Keratinocyte (primary cell): ENCODE results near the gene APOL1. TPM values are rescaled to one million over a fixed set of nuclear protein-coding genes. Genes with fewer than 3 reads are reported as not detected.

Experiments
- DNase-seq: peaks from one replicate; pipeline ENCODE4 v3.0.0-alpha.2; 2011; ENCODE audit warnings: low read depth, missing footprints, low spot score
- FAIRE-seq: peaks from 2 replicates; lab custom pipeline; 2011; peaks lifted over from hg19 to GRCh38; lab: Jason Lieb, UNC
- H2AFZ ChIP-seq: 2 replicates; pipeline ENCODE4 v1.6.0; 2012; ENCODE audit warnings: low read length, control low read depth, inconsistent platforms; ENCODE audit not compliant: control insufficient read depth
- H3K27ac ChIP-seq: 2 replicates; pipeline ENCODE4 v1.5.1; 2011; ENCODE audit warnings: low read length; ENCODE audit not compliant: control insufficient read depth, insufficient read depth
- H3K27me3 ChIP-seq: 3 replicates; pipeline ENCODE4 v1.6.0; 2011; ENCODE audit warnings: low read length; ENCODE audit not compliant: control insufficient read depth, insufficient read depth; ENCODE audit errors: extremely low read depth
- H3K36me3 ChIP-seq, 2 experiments: 2 replicates in 1 of 2; 3 replicates in 1 of 2; pipeline ENCODE4 v1.5.1; 2011; ENCODE audit warnings: low read length in 2 of 2, mild to moderate bottlenecking in 1 of 2; ENCODE audit not compliant: control insufficient read depth in 2 of 2, insufficient read depth in 2 of 2; ENCODE audit errors: extremely low read depth in 1 of 2
- H3K4me1 ChIP-seq: 3 replicates; pipeline ENCODE4 v1.5.1; 2011; ENCODE audit warnings: low read length; ENCODE audit not compliant: control insufficient read depth, insufficient read depth; ENCODE audit errors: extremely low read depth
- H3K4me2 ChIP-seq: 3 replicates; pipeline ENCODE4 v1.6.0; 2011; ENCODE audit warnings: low read depth, low read length; ENCODE audit not compliant: control insufficient read depth, insufficient read depth; ENCODE audit errors: extremely low read depth
- H3K4me3 ChIP-seq, 3 experiments: fragments of 200-600 bp in 1 of 3; sonication (generic) in 1 of 3; 2 replicates in 2 of 3; 3 replicates in 1 of 3; pipeline ENCODE4 v1.5.1; 2011 to 2016; ENCODE audit warnings: low read length in 3 of 3, mild to moderate bottlenecking in 3 of 3, control low read depth in 2 of 3, inconsistent platforms in 1 of 3, low read depth in 1 of 3, mixed read lengths in 1 of 3, mixed run types in 1 of 3, moderate library complexity in 1 of 3; ENCODE audit not compliant: control insufficient read depth in 2 of 3, insufficient read depth in 2 of 3; ENCODE audit errors: extremely low read depth in 1 of 3
- H3K79me2 ChIP-seq: 2 replicates; pipeline ENCODE4 v1.6.0; 2012; ENCODE audit warnings: low read length; ENCODE audit not compliant: control insufficient read depth, insufficient read depth
- H3K9ac ChIP-seq: 3 replicates; pipeline ENCODE4 v1.6.0; 2011; ENCODE audit warnings: low read length; ENCODE audit not compliant: control insufficient read depth, insufficient read depth; ENCODE audit errors: extremely low read depth
- H3K9me1 ChIP-seq: 3 replicates; pipeline ENCODE4 v1.6.0; 2011; ENCODE audit warnings: low read length; ENCODE audit not compliant: control insufficient read depth, insufficient read depth; ENCODE audit errors: extremely low read depth
- H3K9me3 ChIP-seq: 2 replicates; pipeline ENCODE4 v1.5.1; 2012; ENCODE audit warnings: low read depth, low read length; ENCODE audit not compliant: control insufficient read depth
- H4K20me1 ChIP-seq: 3 replicates; pipeline ENCODE4 v1.6.0; 2011; ENCODE audit warnings: low read length; ENCODE audit not compliant: control insufficient read depth, insufficient read depth; ENCODE audit errors: extremely low read depth
- CTCF ChIP-seq, 3 experiments: IDR thresholded peaks in 1 of 3; conservative IDR thresholded peaks in 1 of 3; optimal IDR thresholded peaks in 1 of 3; 2 replicates in 2 of 3; 3 replicates in 1 of 3; pipeline versions ENCODE3 to v1.5.1; 2011; ENCODE audit warnings: low read length in 3 of 3, mild to moderate bottlenecking in 3 of 3, moderate library complexity in 2 of 3, control low read depth in 1 of 3, inconsistent platforms in 1 of 3; ENCODE audit not compliant: insufficient read depth in 2 of 3; ENCODE audit errors: extremely low read depth in 1 of 3
- EZH2 ChIP-seq: IDR thresholded peaks from one replicate; pipeline ENCODE4 v1.6.1; 2012; ENCODE audit warnings: inconsistent platforms, mild to moderate bottlenecking, low read length, moderate library complexity
- dilution Hi-C: fragments of 300-500 bp; cut with MboI; formaldehyde crosslinking; loops from one replicate; pipeline ENCODE4 v1.7.0; 2020; ENCODE audit warnings: low sequenced_read_pairs; ENCODE audit not compliant: extremely low pct_ligation_motif_present
- polyA plus RNA-seq, 5 experiments: library from polyadenylated mRNA; depleted of rRNA in 3 of 5; stranded (reverse) in 3 of 5; stranded (forward) in 1 of 5; unstranded in 1 of 5; fragments of >200 nt; gene quantifications; 1 replicate in 1 of 5; 2 replicates in 3 of 5; 3 replicates in 1 of 5; pipeline versions ENCODE4 v1.2.1 to v1.2.3, GENCODE V29; 2011 to 2012; ENCODE audit warnings: missing spikeins in 2 of 5, low read depth in 1 of 5, low replicate concordance in 1 of 5

The APOL1 gene
- polyA plus RNA-seq, 1 donor (not counting 4 experiments of a cell fraction or from before 2014, with no cell fraction given): 3.0 TPM

DNA sequence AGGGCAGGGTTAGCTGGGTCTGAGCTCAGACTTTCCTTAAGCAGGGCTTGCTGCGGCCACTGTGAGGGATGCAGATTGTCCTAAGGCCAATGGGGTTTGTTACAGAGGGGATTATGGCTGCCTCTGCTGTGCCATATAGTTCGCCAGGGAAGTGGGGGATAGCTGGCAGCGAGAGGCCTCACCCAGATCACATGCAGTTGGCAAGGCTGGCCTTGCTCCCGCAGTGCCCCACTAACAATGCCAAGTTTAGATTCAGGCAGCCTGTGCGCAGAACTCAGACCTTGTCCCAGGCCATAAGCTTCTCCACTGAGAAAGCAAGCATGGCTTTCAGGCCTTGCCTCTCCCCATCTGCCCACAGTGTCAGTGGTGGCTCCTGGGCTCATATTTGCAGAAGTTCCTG is 8.9 kb upstream of the APOL1 start:
- dilution Hi-C loops: no loop called here
- H3K4me3 ChIP-seq: no peak overlapping the region
- no peak for FAIRE-seq
- H3K79me2 ChIP-seq: no peaks in the 10 kb centered on the region
- no peak for TF ChIP-seq EZH2
- no peak for TF ChIP-seq CTCF (optimal IDR thresholded peaks at IDR 0.05 in 1 of 3, IDR thresholded peaks at IDR 0.05 in 1 of 3, conservative IDR thresholded peaks at IDR 0.05 in 1 of 3; ENCODE audit: extremely low read depth in 1 of 3, insufficient read depth in 2 of 3, low read length in 3 of 3)
- H2AFZ ChIP-seq: no peak overlapping the region
- no peak for DNase-seq
- H4K20me1 ChIP-seq: no peaks in the 10 kb centered on the region
- no peaks in the 10 kb centered on the region for H3K9me3 ChIP-seq
- no peaks in the 10 kb centered on the region for H3K36me3 ChIP-seq
- no peaks in the 10 kb centered on the region for H3K9me1 ChIP-seq
- H3K27me3 ChIP-seq: no peaks in the 10 kb centered on the region
- H3K4me1 ChIP-seq: peaks cover 2% of the 10 kb centered on the region
- H3K27ac ChIP-seq: no peak overlapping the region
- no peak overlapping the region for H3K9ac ChIP-seq
- H3K4me2 ChIP-seq: no peak overlapping the region

- Histone ChIP-seq H3K4me3 (no peak overlapping the region), H3K27me3 (no peaks in the 10 kb centered on the region), H3K9me1 (no peaks in the 10 kb centered on the region), H3K4me2 (no peak overlapping the region), H3K9ac (no peak overlapping the region), H2AFZ (no peak overlapping the region), H3K27ac (no peak overlapping the region), H3K4me1 (peaks cover under 1% of the 10 kb centered on the region), H4K20me1 (no peaks in the 10 kb centered on the region), H3K79me2 (no peaks in the 10 kb centered on the region), H3K9me3 (no peaks in the 10 kb centered on the region), H3K36me3 (no peaks in the 10 kb centered on the region)
- dilution Hi-C loops: no loop called here
- no peak for TF ChIP-seq CTCF (optimal IDR thresholded peaks at IDR 0.05 in 1 of 3, IDR thresholded peaks at IDR 0.05 in 1 of 3, conservative IDR thresholded peaks at IDR 0.05 in 1 of 3; ENCODE audit: extremely low read depth in 1 of 3, insufficient read depth in 2 of 3, low read length in 3 of 3)
- FAIRE-seq (no peak), DNase-seq (no peak)
Measured at GRCh38 chr22:36244522-36245391, 8.2 kb upstream of the APOL1 start.
